Measurements from ENCODE around the gene AGAP1.

AGAP1 gene

DNA sequence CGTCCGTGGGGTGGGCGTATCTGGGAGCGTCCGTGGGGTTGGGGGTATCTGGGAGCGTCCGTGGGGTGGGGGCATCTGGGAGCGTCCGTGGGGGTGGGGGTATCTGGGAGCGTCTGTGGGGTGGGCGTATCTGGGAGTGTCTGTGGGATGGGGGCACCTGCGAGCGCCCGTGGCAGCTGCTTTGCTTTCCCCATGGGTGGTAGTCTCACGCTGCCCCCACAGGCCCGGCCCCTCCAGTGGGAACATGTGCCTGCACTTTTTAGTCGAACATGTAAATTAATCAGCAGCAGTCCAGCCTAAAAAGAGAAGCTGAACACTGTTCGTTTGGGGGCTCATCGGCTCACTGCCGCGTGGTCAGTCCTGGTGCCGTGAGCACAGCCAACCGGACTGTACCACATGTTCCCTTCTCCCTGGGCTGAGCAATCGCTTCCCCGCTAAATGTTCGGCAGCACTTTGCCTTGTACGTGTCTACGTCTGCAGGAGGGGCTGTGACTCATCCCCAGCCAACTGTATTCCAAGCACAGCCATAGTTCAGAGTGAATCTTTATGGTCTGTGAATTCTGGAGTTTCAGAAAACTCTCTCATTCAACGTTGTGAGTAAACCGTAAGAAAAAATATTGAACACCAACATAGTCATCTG lies 271.5 kb downstream of the AGAP1 start:
- no peak for DNase-seq (ENCODE audit: low read depth in 2 of 2)

- peak in 1 of 2 experiments; percentile 37 for DNase-seq (ENCODE audit: low read depth in 2 of 2)
These were observed 272.4 kb downstream of the AGAP1 start for GRCh38 chr2:235766278-235766677.

DNA sequence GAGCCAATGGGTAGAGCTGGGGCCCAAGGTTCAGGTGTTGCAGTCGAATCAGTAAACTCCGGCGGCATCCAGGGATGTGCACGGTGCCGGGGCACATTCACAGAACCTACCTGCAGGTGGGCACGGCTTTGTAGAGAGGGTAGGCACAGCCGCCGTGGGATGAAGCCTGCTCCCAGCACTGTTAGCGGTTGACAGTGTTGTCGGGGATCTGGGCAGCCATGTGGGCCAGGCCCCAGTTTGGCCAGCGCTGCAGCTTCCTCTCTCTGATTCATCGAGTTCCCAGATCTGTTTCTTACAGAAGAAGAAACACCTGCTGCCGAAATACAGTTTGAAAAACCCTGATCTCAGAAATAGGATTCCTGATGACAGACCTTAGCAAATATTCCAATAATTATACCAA lies 274.8 kb downstream of the AGAP1 start:
- no peak for DNase-seq (ENCODE audit: low read depth in 2 of 2)

- no peak for DNase-seq (ENCODE audit: low read depth in 2 of 2)
These were observed 275.2 kb downstream of the AGAP1 start for GRCh38 chr2:235769046-235769445.

- no peak for DNase-seq (ENCODE audit: low read depth in 2 of 2)
These were observed 277.3 kb downstream of the AGAP1 start for GRCh38 chr2:235770909-235771820.

- DNase-seq (ENCODE audit: low read depth in 2 of 2): no peak
These were observed 279.5 kb downstream of the AGAP1 start for GRCh38 chr2:235773188-235773928.

GRCh38 chr2:235774153-235774870 lies 280.5 kb downstream of the AGAP1 start:
- DNase-seq (ENCODE audit: low read depth in 2 of 2): no peak

DNA sequence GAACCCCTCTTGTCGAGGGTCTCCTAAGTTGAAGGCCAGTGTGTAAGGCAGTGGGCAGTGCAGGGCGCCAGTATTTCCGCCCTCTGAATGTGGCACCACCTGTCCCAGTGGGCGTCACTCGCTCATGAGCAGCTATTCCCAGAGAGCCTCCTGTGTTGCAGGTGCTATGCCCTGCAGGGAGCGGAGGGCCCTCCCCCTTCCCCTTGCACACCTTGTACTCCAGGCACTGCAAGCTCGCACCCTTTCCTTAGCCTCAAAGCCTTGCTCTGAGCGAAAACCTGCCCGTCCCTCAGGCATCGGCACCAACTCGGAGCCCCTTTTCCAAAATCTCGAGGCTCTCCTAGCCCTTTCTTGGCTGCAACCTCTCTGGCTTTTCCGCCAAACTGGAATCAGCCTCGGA lies 282.7 kb downstream of the AGAP1 start:
- DNase-seq (ENCODE audit: low read depth in 2 of 2): no peak

DNA sequence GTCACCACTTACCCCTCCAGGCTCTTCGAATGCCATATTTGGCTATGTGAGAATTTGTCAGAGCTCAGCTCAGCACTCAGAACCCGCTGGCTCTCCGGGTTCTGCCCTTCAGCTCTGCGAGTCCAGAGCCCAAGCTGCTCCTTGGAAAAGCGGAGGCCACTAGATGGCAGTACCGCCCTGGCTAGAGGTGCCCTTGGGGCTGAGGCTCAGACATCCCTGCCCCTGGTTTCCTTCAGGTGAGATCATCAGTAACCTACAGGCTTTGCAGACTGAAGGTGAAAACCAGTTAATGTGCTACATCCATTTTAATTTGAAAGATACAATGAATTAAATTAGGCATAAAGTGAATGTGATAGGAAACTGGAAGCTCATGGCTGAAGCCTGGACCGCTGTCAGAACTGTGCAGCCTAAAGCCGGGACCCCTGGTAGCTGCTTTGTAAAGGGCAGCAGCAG lies 285.6 kb downstream of the AGAP1 start:
- peak; percentile 19 to 64 for DNase-seq (ENCODE audit: low read depth in 2 of 2)

DNA sequence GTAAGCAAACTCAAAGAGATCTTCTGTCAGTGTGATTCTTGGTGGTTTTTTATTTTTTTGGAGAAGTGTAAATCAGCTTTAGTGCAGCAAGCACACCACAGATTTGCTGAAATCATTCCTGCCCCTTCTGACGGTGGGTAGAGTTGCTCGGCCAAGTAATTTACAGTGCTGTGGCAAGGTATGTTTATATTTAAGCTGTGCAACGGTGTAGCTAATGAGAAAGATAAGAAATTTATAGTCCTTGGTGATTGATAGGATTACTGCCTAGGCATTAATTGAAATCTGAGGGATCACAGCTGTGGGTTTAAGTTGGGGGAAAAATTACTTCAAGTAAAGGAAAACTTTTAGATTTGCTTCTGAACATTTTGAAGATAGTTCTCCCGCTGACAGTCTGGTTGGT lies 286.6 kb downstream of the AGAP1 start:
- DNase-seq (ENCODE audit: low read depth in 2 of 2): no peak

DNA sequence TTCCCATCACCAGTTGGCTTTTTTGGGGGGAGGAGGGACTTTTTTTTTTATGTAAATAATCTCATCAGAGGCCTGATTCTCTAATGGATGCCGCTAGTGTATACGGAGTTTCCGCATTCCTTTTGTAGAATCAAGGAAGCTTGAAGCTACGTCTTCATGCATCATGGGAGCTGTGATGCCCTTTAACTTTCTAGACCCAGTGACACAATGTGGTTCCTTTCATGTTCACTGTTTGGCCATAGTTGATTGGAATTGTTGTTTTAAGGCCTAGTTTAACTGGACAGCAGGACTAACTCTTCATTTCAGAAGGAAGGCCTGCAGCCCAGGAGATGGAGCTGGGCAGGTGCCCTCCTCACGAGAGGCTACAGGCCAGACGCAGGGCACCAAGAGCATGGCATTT lies 287.9 kb downstream of the AGAP1 start:
- no peak for DNase-seq (ENCODE audit: low read depth in 2 of 2)

DNA sequence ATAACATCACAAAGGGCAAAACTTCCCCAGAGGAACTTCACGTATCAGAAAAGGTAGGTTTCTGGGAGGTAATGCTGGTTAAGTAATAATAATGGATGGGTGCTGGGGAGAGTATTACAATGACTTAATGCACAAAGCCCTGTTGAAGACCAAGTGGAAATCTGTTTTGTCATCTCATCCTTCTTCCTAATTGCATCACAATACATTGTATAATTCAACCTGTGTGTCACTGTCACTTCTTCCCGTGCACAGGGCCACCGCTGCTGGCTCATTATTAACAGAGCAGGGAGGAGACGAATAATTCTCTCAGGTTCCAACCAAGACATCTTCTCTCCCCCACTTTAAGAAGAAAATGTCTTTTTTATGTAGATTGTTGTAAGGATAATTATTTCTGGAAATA lies 290.9 kb downstream of the AGAP1 start:
- DNase-seq (ENCODE audit: low read depth in 2 of 2): no peak

- DNase-seq (ENCODE audit: low read depth in 2 of 2): no peak
These were observed 295.7 kb downstream of the AGAP1 start for GRCh38 chr2:235789552-235789951.

- no peak for DNase-seq (ENCODE audit: low read depth in 2 of 2)
These were observed 299.4 kb downstream of the AGAP1 start for GRCh38 chr2:235793163-235793752.

GRCh38 chr2:235799281-235799680 lies 305.4 kb downstream of the AGAP1 start:
- DNase-seq (ENCODE audit: low read depth in 2 of 2): no peak

DNA sequence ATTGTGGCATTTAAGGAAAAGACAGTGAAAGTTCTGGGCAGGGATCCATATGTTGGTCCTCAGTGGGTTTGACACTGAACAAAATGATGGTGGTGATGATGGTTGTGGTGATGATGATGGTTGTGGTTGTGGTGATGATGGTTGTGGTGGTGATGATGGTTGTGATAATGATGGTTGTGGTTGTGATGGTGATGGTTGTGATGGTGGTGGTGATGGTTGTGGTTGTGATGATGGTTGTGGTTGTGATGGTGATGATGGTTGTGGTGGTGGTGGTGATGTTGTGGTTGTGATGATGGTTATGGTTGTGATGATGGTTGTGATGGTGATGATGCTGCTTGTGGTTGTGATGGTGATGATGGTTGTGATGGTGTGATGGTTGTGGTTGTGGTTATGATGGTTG lies 308.7 kb downstream of the AGAP1 start:
- DNase-seq (ENCODE audit: low read depth in 2 of 2): no peak

DNA sequence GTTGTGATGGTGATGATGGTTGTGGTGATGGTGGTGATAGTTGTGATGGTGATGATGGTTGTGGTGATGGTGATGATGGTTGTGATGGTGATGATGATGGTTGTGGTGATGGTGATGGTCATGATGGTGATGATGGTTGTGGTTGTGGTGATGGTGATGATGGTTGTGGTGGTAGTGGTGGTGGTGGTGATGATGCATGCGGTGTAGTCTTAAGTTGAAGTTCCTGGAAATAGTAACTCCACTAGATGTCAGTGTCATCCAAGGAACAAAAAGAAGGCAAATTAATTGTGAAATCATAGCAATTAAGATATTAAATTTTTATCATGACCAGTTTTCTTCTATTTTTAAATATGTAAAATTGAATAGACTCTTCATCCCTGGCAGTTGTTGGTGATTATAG lies 309.2 kb downstream of the AGAP1 start:
- no peak for DNase-seq (ENCODE audit: low read depth in 2 of 2)

DNA sequence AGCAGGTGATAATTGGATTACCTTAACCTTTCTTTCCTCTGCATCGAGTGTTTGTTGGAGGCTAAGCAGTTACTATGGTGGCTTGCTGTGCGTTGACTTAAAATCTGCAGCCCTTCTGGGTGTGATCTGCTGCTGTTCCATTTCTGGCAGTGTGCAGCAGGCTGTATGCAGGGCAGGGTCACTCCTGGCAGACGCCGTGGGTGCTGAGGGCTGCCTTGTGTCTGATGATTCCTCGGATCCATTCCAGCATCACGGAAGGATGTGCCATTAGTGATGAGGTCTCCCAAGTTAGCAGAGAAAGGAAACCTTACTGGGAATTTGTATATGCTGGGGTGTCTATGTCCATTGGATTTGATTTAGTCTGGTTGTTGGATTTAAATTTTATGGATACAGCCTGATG lies 310.8 kb downstream of the AGAP1 start:
- DNase-seq (ENCODE audit: low read depth in 2 of 2): no peak

- no peak for DNase-seq (ENCODE audit: low read depth in 2 of 2)
These were observed 313.3 kb downstream of the AGAP1 start for GRCh38 chr2:235806986-235807750.

DNA sequence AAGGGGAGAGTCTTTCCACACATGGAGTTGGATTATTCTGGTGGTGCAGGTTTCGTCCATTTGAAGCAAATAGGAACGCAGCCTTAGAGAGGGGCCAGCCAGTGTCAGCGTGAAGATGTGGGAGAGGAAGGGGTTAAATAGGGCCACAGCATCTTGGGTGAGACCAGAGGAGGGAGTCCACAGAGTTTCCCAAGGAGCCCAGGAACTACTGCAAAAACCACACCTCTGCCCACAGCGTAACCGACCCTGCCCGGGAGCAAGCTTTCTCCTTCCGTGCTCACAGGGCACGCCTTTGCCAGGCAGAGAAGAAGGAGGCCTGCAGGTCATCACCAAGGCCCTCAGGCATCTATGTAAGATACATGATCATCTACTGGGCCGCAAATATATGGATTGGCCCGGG lies 314.5 kb downstream of the AGAP1 start:
- DNase-seq (ENCODE audit: low read depth in 2 of 2): no peak

- no peak for DNase-seq (ENCODE audit: low read depth in 2 of 2)
These were observed 316.4 kb downstream of the AGAP1 start for GRCh38 chr2:235810252-235810651.

Data from stimulated activated CD4-positive, alpha-beta T cell treated with anti-CD3 and anti-CD28 coated beads, Interleukin-12 subunit alpha, Interleukin-12 subunit beta, amount 100 ng/mL, for 24 hours (primary cell).